PC-3 (cell line): Measurements from ENCODE around the gene ADTRP. TPM values are rescaled to one million over a fixed set of nuclear protein-coding genes. Genes with fewer than 3 reads are reported as not detected.

Experiments
- ATAC-seq: fragments of 200-7000 bp; cut with Tn5 transposase; 2 replicates; pipeline ENCODE4 v1.9.1; 2020; ENCODE audit warnings: mild to moderate bottlenecking, moderate library complexity
- BruUV-seq: library from RNA; stranded (reverse); fragments of 400-500 nt; replicated peaks from 2 replicates; lab custom pipeline; 2021; lab: Mats Ljungman, UMichigan
- CTCF ChIA-PET: fragments of 300-600 bp; sonication (Branson Sonifier 250); formaldehyde crosslinking; loops from one replicate; lab custom pipeline; 2022; ENCODE audit warnings: antibody characterized with exemption; lab: Charles Lee
- POLR2A ChIA-PET: fragments of 300-600 bp; sonication (Branson Sonifier 250); formaldehyde crosslinking; loops from one replicate; lab custom pipeline; 2022; ENCODE audit warnings: antibody characterized with exemption; ENCODE audit not compliant: unreplicated experiment; lab: Charles Lee
- DNase-seq: peaks from one replicate; pipeline ENCODE4 v3.0.0-alpha.2; 2015
- H2AFZ ChIP-seq: fragments of 300-600 bp; sonication (generic); 2 replicates; pipeline ENCODE4 v1.6.0; 2016; ENCODE audit warnings: antibody characterized with exemption, low read length
- H3F3A ChIP-seq: fragments of 300-600 bp; sonication (generic); one replicate; pipeline ENCODE4 v1.6.0; 2017; ENCODE audit warnings: antibody characterized with exemption, low read length, control low read depth, mild to moderate bottlenecking; ENCODE audit not compliant: unreplicated experiment
- H3K27ac ChIP-seq: fragments of 300-600 bp; sonication (generic); 2 replicates; pipeline ENCODE4 v1.5.1; 2016; ENCODE audit warnings: mild to moderate bottlenecking, low read length
- H3K27me3 ChIP-seq: fragments of 300-600 bp; sonication (generic); 2 replicates; pipeline ENCODE4 v1.6.1; 2016; ENCODE audit warnings: low read length, mixed read lengths
- H3K36me3 ChIP-seq: fragments of 300-600 bp; sonication (generic); 2 replicates; pipeline ENCODE4 v1.6.1; 2016; ENCODE audit warnings: low read depth, mixed run types, low read length, mixed read lengths
- H3K4me1 ChIP-seq: fragments of 300-600 bp; sonication (generic); 2 replicates; pipeline ENCODE4 v1.5.1; 2016; ENCODE audit warnings: low read length; ENCODE audit not compliant: insufficient read depth
- H3K4me2 ChIP-seq: fragments of 300-600 bp; sonication (generic); 2 replicates; pipeline ENCODE4 v1.6.0; 2016; ENCODE audit warnings: low read length
- H3K4me3 ChIP-seq: fragments of 300-600 bp; sonication (generic); 2 replicates; pipeline ENCODE4 v1.5.1; 2016; ENCODE audit warnings: mild to moderate bottlenecking, low read length, mixed read lengths
- H3K79me2 ChIP-seq: fragments of 300-600 bp; sonication (generic); 2 replicates; pipeline ENCODE4 v1.6.1; 2017; ENCODE audit warnings: low read length, mixed read lengths
- H3K9ac ChIP-seq: fragments of 300-600 bp; sonication (generic); 2 replicates; pipeline ENCODE4 v1.6.0; 2016; ENCODE audit warnings: mild to moderate bottlenecking, low read length
- H3K9me2 ChIP-seq: fragments of 300-600 bp; sonication (generic); replicated peaks from 2 replicates; pipeline ENCODE4 v1.6.1; 2016; ENCODE audit warnings: mixed run types, low read length, mixed read lengths
- H3K9me3 ChIP-seq: fragments of 300-600 bp; sonication (generic); 2 replicates; pipeline ENCODE4 v1.6.1; 2016; ENCODE audit warnings: low read length, mixed read lengths
- H4K20me1 ChIP-seq: fragments of 300-600 bp; sonication (generic); 2 replicates; pipeline ENCODE4 v1.6.1; 2016; ENCODE audit warnings: low read length, mixed read lengths
- CTCF ChIP-seq: fragments of 300-600 bp; sonication (generic); conservative IDR thresholded peaks from 2 replicates; pipeline ENCODE4 v1.5.1; 2017; ENCODE audit warnings: antibody characterized with exemption, low read depth, mild to moderate bottlenecking, low read length
- EZH2 ChIP-seq: fragments of 300-600 bp; sonication (generic); IDR thresholded peaks from one replicate; pipeline ENCODE4 v1.6.1; 2017; ENCODE audit warnings: antibody characterized with exemption, mild to moderate bottlenecking, low read length; ENCODE audit not compliant: unreplicated experiment
- EZH2phosphoT487 ChIP-seq: fragments of 300-600 bp; sonication (generic); IDR thresholded peaks from 2 replicates; pipeline ENCODE4 v1.6.1; 2018; ENCODE audit warnings: mild to moderate bottlenecking, antibody characterized with exemption, low read length, borderline replicate concordance
- intact Hi-C: fragments of 100-400 bp; cut with micrococcal nuclease; formaldehyde crosslinking; loops from 2 replicates; pipeline ENCODE4 v1.9.0; 2023
- total RNA-seq: library from RNA; depleted of rRNA; stranded (reverse); fragments of >200 nt; gene quantifications from 2 replicates; pipeline ENCODE4 v1.2.3, GENCODE V29; 2014

Gene ADTRP
- total RNA-seq, 1 experiment from 2014 or later: not detected

DNA sequence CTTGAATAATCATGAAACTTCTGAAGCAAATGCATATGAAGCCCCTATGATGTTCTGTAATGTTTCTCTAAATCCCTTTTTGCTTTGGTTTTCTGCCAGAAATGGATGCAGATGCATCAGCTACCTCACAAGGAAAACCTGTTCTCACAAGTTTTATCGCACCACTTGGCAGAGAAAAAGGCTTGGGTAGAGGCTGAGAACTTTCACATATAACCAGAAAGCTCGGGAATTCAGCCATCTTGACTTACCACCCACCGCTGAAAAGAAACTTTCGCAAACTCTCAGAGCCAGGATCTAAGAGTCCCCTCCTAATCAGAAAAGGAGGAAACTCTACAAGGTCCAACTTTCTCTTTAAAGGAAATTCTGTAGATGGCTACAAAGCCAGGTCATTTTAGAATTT lies 36.2 kb upstream of the ADTRP start:
- Histone ChIP-seq H3K27ac (peak overlapping the region; percentile 44), H4K20me1 (no peaks in the 10 kb centered on the region), H3K9me3 (no peaks in the 10 kb centered on the region), H3K79me2 (no peaks in the 10 kb centered on the region), H3K4me3 (no peak overlapping the region), H3K4me2 (peak overlapping the region; percentile 24; the same call in 1 of the 2 replicates), H3K9me2 (no peaks in the 10 kb centered on the region), H2AFZ (peak overlapping the region; percentile 39; the same call in 1 of the 2 replicates), H3F3A (no peaks in the 10 kb centered on the region), H3K27me3 (no peaks in the 10 kb centered on the region), H3K4me1 (peaks cover 12% of the 10 kb centered on the region), H3K9ac (no peak overlapping the region), H3K36me3 (no peaks in the 10 kb centered on the region)
- no peak for ATAC-seq
- intact Hi-C loops: no loop called here
- CTCF ChIA-PET: no interaction called here
- TF ChIP-seq EZH2phosphoT487 (no peak), CTCF (no peak), EZH2 (no peak)
- POLR2A ChIA-PET: no interaction called here
- BruUV-seq: no TSS peak
- DNase-seq: no peak

DNA sequence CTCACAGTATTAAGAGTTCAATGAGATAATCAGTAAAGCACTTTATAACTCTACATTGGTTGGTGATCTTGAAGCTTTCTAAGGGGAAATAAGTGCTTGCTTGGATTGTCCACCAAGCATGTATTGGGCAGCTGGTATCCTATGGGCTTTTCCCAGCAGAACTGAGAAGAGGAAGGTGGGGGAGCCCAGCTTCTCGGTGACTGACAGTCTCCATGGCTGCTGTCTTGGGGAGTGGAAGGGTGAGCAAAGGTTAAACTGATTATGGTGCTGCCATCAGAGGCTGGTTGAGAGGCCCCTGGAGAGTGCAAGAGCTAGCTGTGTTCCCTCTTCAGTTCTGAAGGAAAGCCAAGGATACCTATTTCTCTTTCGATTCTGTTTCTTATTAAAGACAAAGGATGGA lies 35.5 kb upstream of the ADTRP start:
- Histone ChIP-seq H2AFZ (no peak overlapping the region), H3K27me3 (no peaks in the 10 kb centered on the region), H3K4me3 (no peak overlapping the region), H3K27ac (no peak overlapping the region), H3K36me3 (no peaks in the 10 kb centered on the region), H3K9ac (no peak overlapping the region), H3K9me3 (no peaks in the 10 kb centered on the region), H3K4me1 (peaks cover 12% of the 10 kb centered on the region), H3K79me2 (no peaks in the 10 kb centered on the region), H4K20me1 (no peaks in the 10 kb centered on the region), H3K9me2 (no peaks in the 10 kb centered on the region), H3F3A (no peaks in the 10 kb centered on the region), H3K4me2 (no peak overlapping the region)
- POLR2A ChIA-PET: no interaction called here
- intact Hi-C loops: no loop called here
- ATAC-seq (no peak), DNase-seq (no peak)
- no peak for TF ChIP-seq CTCF
- TF ChIP-seq EZH2: no peak
- TF ChIP-seq EZH2phosphoT487: no peak
- BruUV-seq: no TSS peak
- CTCF ChIA-PET: no interaction called here

DNA sequence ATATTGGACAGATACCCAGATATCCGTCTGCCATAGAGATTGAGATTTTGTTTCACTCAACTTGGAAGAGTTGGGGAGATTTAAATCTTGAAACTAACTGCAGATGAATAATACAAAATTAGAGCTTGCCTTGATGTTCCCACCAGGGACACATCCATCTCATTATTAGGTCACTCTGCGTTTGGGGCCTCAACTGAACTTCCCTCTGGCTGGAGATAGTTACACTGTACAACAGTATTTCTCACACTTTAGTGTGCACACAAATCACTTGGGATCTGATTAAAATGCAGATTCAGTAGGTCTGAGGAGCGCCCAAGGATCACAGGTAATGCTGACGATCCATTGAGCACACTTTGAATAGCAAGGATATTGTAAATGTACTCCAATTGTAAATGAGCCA lies 35.0 kb upstream of the ADTRP start:
- intact Hi-C loops: no loop called here
- H3K4me2 ChIP-seq: no peak overlapping the region
- no peak overlapping the region for H3K4me3 ChIP-seq
- DNase-seq (no peak), ATAC-seq (no peak)
- CTCF ChIA-PET: no interaction called here
- H3K9me3 ChIP-seq: no peaks in the 10 kb centered on the region
- H3K27ac ChIP-seq: no peak overlapping the region
- H3K79me2 ChIP-seq: no peaks in the 10 kb centered on the region
- TF ChIP-seq EZH2phosphoT487 (no peak), EZH2 (no peak), CTCF (no peak)
- no TSS peak for BruUV-seq
- no peaks in the 10 kb centered on the region for H4K20me1 ChIP-seq
- H3K9me2 ChIP-seq: no peaks in the 10 kb centered on the region
- no peaks in the 10 kb centered on the region for H3F3A ChIP-seq
- no peak overlapping the region for H2AFZ ChIP-seq
- no peak overlapping the region for H3K9ac ChIP-seq
- no peaks in the 10 kb centered on the region for H3K27me3 ChIP-seq
- peaks cover 12% of the 10 kb centered on the region for H3K4me1 ChIP-seq
- H3K36me3 ChIP-seq: no peaks in the 10 kb centered on the region
- POLR2A ChIA-PET: no interaction called here
